GM03348 (cell line): ENCODE data around the gene BTAF1.
A peak's percentile ranks its signal among the peaks of the same experiment; 100 is the strongest.

Source experiments
- DNase-seq: peaks from one replicate; pipeline ENCODE4 v3.0.0; 2012; ENCODE audit warnings: low spot score

BTAF1 gene

GRCh38 chr10:91908337-91909116 lies 15.0 kb upstream of the BTAF1 start:
- DNase-seq = peak; percentile 74

GRCh38 chr10:91909117-91909677 lies 14.4 kb upstream of the BTAF1 start, which contains the start of gene FGFBP3:
Gene FGFBP3 (minus strand): TSS chr10:91909486. CDS start chr10:91908969, 517 bp downstream.
- peak; percentile 19 for DNase-seq

- no peak for DNase-seq
These were observed 13.1 kb upstream of the BTAF1 start for GRCh38 chr10:91910467-91910866.

- no peak for DNase-seq
These were observed 3.9 kb upstream of the BTAF1 start for GRCh38 chr10:91919651-91920050.

GRCh38 chr10:91924212-91925021 lies 847 bp downstream of the BTAF1 start:
- DNase-seq = no peak

- DNase-seq = peak; percentile 55
These were observed 1.4 kb downstream of the BTAF1 start for GRCh38 chr10:91925022-91925320.

- DNase-seq = no peak
These were observed 7.4 kb downstream of the BTAF1 start for GRCh38 chr10:91930939-91931338.

GRCh38 chr10:91931526-91932190 lies 8.1 kb downstream of the BTAF1 start:
- DNase-seq = no peak

GRCh38 chr10:91932737-91933136 lies 9.2 kb downstream of the BTAF1 start:
- DNase-seq = no peak

GRCh38 chr10:91935886-91936285 lies 12.3 kb downstream of the BTAF1 start:
- DNase-seq = no peak

- DNase-seq = no peak
These were observed 16.1 kb downstream of the BTAF1 start for GRCh38 chr10:91939653-91940052.

- no peak for DNase-seq
These were observed 17.9 kb downstream of the BTAF1 start for GRCh38 chr10:91941426-91941825.

GRCh38 chr10:91944880-91945630 lies 21.5 kb downstream of the BTAF1 start:
- DNase-seq = peak; percentile 16

GRCh38 chr10:91953600-91954160 lies 30.1 kb downstream of the BTAF1 start:
- DNase-seq = no peak

- no peak for DNase-seq
These were observed 31.5 kb downstream of the BTAF1 start for GRCh38 chr10:91955114-91955513.

GRCh38 chr10:91957091-91957490 lies 33.5 kb downstream of the BTAF1 start:
- DNase-seq = no peak

- DNase-seq = no peak
These were observed 45.7 kb downstream of the BTAF1 start for GRCh38 chr10:91969297-91969696.

GRCh38 chr10:91974960-91975359 lies 51.4 kb downstream of the BTAF1 start:
- peak; percentile 68 for DNase-seq

GRCh38 chr10:91975438-91975837 lies 51.9 kb downstream of the BTAF1 start:
- no peak for DNase-seq

- no peak for DNase-seq
These were observed 52.9 kb downstream of the BTAF1 start for GRCh38 chr10:91976317-91977051.

GRCh38 chr10:91977491-91977890 lies 53.9 kb downstream of the BTAF1 start:
- DNase-seq = no peak
